Spleen (tissue), 11 donors: ENCODE results near the gene RMDN3. TPM values are rescaled to one million over a fixed set of nuclear protein-coding genes. Genes with fewer than 3 reads are reported as not detected.

Source experiments
- DNase-seq: peaks from one replicate; pipeline ENCODE4 v3.0.0-alpha.2; 2020
- H3K27ac ChIP-seq, 8 donors: fragments of 200-600 bp; sonication (generic) in 7 of 8; 1 replicate in 4 of 8; 2 replicates in 4 of 8; pipeline versions ENCODE4 v1.5.0 to v1.8.0; 2016 to 2021; ENCODE audit warnings: inconsistent platforms in 4 of 8, mild to moderate bottlenecking in 4 of 8, moderate library complexity in 1 of 8
- H3K27me3 ChIP-seq, 7 donors: fragments of 200-600 bp; sonication (generic) in 6 of 7; replicated peaks in 1 of 7; 1 replicate in 4 of 7; 2 replicates in 3 of 7; pipeline versions ENCODE4 v1.5.0 to v1.8.0; 2016 to 2021; ENCODE audit warnings: inconsistent platforms in 3 of 7, mild to moderate bottlenecking in 1 of 7
- H3K36me3 ChIP-seq, 6 donors: fragments of 200-600 bp; sonication (generic) in 5 of 6; 1 replicate in 4 of 6; 2 replicates in 2 of 6; pipeline versions ENCODE4 v1.5.0 to v1.8.0; 2016 to 2021; ENCODE audit warnings: inconsistent platforms in 2 of 6
- H3K4me1 ChIP-seq, 6 donors: fragments of 200-600 bp; sonication (generic) in 5 of 6; 1 replicate in 3 of 6; 2 replicates in 3 of 6; pipeline versions ENCODE4 v1.5.0 to v1.8.0; 2016 to 2021; ENCODE audit warnings: inconsistent platforms in 3 of 6
- H3K4me3 ChIP-seq, 8 donors: fragments of 200-600 bp; sonication (generic) in 7 of 8; 1 replicate in 4 of 8; 2 replicates in 4 of 8; pipeline versions ENCODE4 v1.5.0 to v1.8.0; 2016 to 2021; ENCODE audit warnings: inconsistent platforms in 4 of 8, mild to moderate bottlenecking in 4 of 8, moderate library complexity in 2 of 8
- H3K9me3 ChIP-seq, 8 donors: fragments of 200-600 bp; sonication (generic) in 7 of 8; 1 replicate in 4 of 8; 2 replicates in 4 of 8; pipeline versions ENCODE4 v1.5.0 to v1.8.0; 2016 to 2021; ENCODE audit warnings: inconsistent platforms in 4 of 8
- CTCF ChIP-seq, 11 experiments: fragments of 200-600 bp in 7 of 11; fragments of 450-650 bp in 4 of 11; sonication (generic) in 4 of 11; IDR thresholded peaks in 8 of 11; conservative IDR thresholded peaks in 3 of 11; 1 replicate in 7 of 11; 2 replicates in 4 of 11; pipeline versions ENCODE4 v1.4.0 to v1.8.0; 2016 to 2021; ENCODE audit warnings: antibody characterized with exemption in 11 of 11, inconsistent platforms in 4 of 11, mild to moderate bottlenecking in 1 of 11
- POLR2A ChIP-seq, 3 donors: fragments of 450-650 bp; IDR thresholded peaks; one replicate each; pipeline ENCODE4 v1.5.1; 2017; ENCODE audit warnings: antibody characterized with exemption in 3 of 3, mild to moderate bottlenecking in 1 of 3
- POLR2AphosphoS5 ChIP-seq, 3 donors: sonication (generic); formaldehyde crosslinking; IDR thresholded peaks; one replicate each; pipeline ENCODE4 v1.5.1; 2017; ENCODE audit warnings: antibody characterized with exemption in 3 of 3
- WGBS, 5 donors: extraction: QIAGEN DNeasy Blood & Tissue Kit in 3 of 5; methylation state at CpG; one replicate each; pipeline versions ENCODE4 v1.1.5 to v1.1.7; 2013 to 2018; 5-methylcytosine and 5-hydroxymethylcytosine counted together
- intact Hi-C: fragments of 100-400 bp; cut with DNase I; formaldehyde crosslinking; loops from one replicate; pipeline ENCODE4 v1.15.0; 2023; ENCODE audit warnings: low total_unique reads
- polyA plus RNA-seq, 3 donors: library from polyadenylated mRNA; stranded (reverse); fragments of 200-250 nt; gene quantifications; one replicate each; pipeline ENCODE4 v1.2.1, GENCODE V29; 2013
- total RNA-seq, 7 donors: library from RNA; depleted of rRNA in 3 of 7; stranded (reverse); fragments of >200 nt in 3 of 7; fragmentation: NEBNext Ultra II Directional in 4 of 7; extraction: Animal tissue kit (Norgen Biotek cat#: 25700) in 4 of 7; gene quantifications; one replicate each; pipeline versions ENCODE4 v1.1.0 to v1.2.1, GENCODE V29; 2016 to 2021
- donor health status: healthy with polysubstance abuse.
- donor health status: DM: no; HTN: no; CAD: no; lungs with moderate emphysema.
- donor health status: DM: no; HTN: no; CAD: no.
- donor health status: Bipolar disorder and iron deficiency.
- donor health status: healthy.
- donor health status: DM: no; HTN: no; CAD: no.
- donor health status: DM: yes; HTN: yes; CAD: no.

Gene RMDN3
- total and polyA plus RNA-seq, 10 donors = 13.0 to 32.2 (median 23.2) TPM

GRCh38 chr15:40737048-40737447 lies 18.0 kb downstream of the RMDN3 start:
- Histone ChIP-seq H3K27me3 (no peaks in the 10 kb centered on the region), H3K36me3 (peaks cover 3 to 100% (median 76%) of the 10 kb centered on the region in 6 donors), H3K4me3 (no peak overlapping the region), H3K4me1 (no peaks in the 10 kb centered on the region), H3K27ac (no peak overlapping the region), H3K9me3 (no peaks in the 10 kb centered on the region)
- no peak for DNase-seq
- TF ChIP-seq CTCF (IDR thresholded peaks at IDR 0.05 in 8 of 11, conservative IDR thresholded peaks at IDR 0.05 in 3 of 11) = no peak
- no peak for TF ChIP-seq POLR2AphosphoS5 (IDR thresholded peaks at IDR 0.05)
- no peak for TF ChIP-seq POLR2A (IDR thresholded peaks at IDR 0.05)
- intact Hi-C loops = no loop called here
- 93 to 97% (median 94%) methylated on average over 3 of the region's 3 CpGs for WGBS, 5 donors

- no peak for DNase-seq
- no peak overlapping the region for H3K4me3 ChIP-seq
- H3K4me1 ChIP-seq = no peaks in the 10 kb centered on the region
- intact Hi-C loops = no loop called here
- TF ChIP-seq POLR2AphosphoS5 (IDR thresholded peaks at IDR 0.05) = no peak
- no peak for TF ChIP-seq POLR2A (IDR thresholded peaks at IDR 0.05)
- TF ChIP-seq CTCF (IDR thresholded peaks at IDR 0.05 in 8 of 11, conservative IDR thresholded peaks at IDR 0.05 in 3 of 11) = no peak
- no peaks in the 10 kb centered on the region for H3K9me3 ChIP-seq
- WGBS, 5 donors = 92 to 96% (median 96%) methylated on average over 4 of the region's 4 CpGs
- peaks cover 3 to 100% (median 80%) of the 10 kb centered on the region in 6 donors for H3K36me3 ChIP-seq
- no peaks in the 10 kb centered on the region for H3K27me3 ChIP-seq
- no peak overlapping the region for H3K27ac ChIP-seq
These were observed 18.5 kb downstream of the RMDN3 start for GRCh38 chr15:40736575-40736974.

GRCh38 chr15:40731034-40731433 lies 24.0 kb downstream of the RMDN3 start:
- no peaks in the 10 kb centered on the region for H3K9me3 ChIP-seq
- 64 to 83% (median 78%) methylated on average over 3 of the region's 3 CpGs for WGBS, 5 donors
- H3K4me3 ChIP-seq = no peak overlapping the region
- no peaks in the 10 kb centered on the region for H3K4me1 ChIP-seq
- H3K27ac ChIP-seq = no peak overlapping the region
- no peaks in the 10 kb centered on the region for H3K27me3 ChIP-seq
- no peak for DNase-seq
- TF ChIP-seq CTCF (IDR thresholded peaks at IDR 0.05 in 8 of 11, conservative IDR thresholded peaks at IDR 0.05 in 3 of 11) = no peak
- intact Hi-C loops = no loop called here
- H3K36me3 ChIP-seq = peaks cover 0 to 82% (median 37%) of the 10 kb centered on the region in 6 donors

- peaks cover 0 to 42% (median 0%) of the 10 kb centered on the region in 6 donors for H3K36me3 ChIP-seq
- WGBS, 5 donors = 93 to 96% (median 94%) methylated on average over 2 of the region's 2 CpGs
- no peaks in the 10 kb centered on the region for H3K27me3 ChIP-seq
- no peak overlapping the region for H3K4me3 ChIP-seq
- no peaks in the 10 kb centered on the region for H3K4me1 ChIP-seq
- H3K9me3 ChIP-seq = no peaks in the 10 kb centered on the region
- DNase-seq = no peak
- TF ChIP-seq CTCF (IDR thresholded peaks at IDR 0.05 in 8 of 11, conservative IDR thresholded peaks at IDR 0.05 in 3 of 11) = no peak
- no peak for TF ChIP-seq POLR2A (IDR thresholded peaks at IDR 0.05)
- TF ChIP-seq POLR2AphosphoS5 (IDR thresholded peaks at IDR 0.05) = no peak
- intact Hi-C loops = no loop called here
- no peak overlapping the region for H3K27ac ChIP-seq
These were observed 31.1 kb downstream of the RMDN3 start for GRCh38 chr15:40723919-40724318.
